Measurements from ENCODE around the gene GALNT14.
"Not testable (repeated sequence)": the region's sequence is repeated elsewhere in the genome, so short reads cannot be mapped to it uniquely, and the experiment has no call there.

The GALNT14 gene

DNA sequence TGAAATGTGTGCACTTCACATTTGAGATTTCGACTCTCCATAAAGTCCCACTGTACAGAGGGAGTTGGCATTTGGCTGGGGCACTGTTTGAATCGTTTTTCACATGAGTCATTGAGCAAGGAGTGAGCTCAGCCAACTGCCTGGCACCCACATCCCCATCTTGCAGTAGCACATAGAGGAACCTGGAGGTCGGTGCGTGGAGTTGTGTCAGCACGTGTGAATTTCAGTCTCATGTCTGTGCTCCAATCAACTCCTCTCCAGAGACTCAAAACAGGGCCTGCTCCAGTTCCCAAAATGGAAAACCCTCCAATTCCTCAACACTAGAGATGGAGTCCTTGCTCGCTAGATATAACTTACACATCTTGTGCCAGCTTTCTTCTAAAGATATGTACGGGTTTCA, 204.2 kb downstream of the GALNT14 start:
- no peak for DNase-seq

DNA sequence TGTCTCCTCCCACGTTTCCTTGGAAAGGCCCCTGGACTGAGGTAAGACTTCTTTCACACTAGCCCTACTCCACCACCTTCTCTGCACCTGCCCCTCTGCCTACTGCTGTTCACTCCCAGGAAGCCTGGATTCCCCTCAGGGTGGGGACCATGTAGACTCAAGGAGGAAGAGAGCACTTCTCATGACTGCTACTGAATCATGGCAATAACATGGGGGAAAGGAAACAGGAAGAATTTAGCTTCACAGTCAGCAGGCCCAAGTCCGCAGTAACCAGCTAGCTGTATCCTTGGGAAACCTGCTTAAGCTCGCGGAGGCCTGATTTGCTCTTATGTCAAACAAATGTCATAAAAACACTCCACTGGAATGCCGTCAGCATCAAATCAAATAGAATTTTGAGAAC, 204.7 kb downstream of the GALNT14 start:
- no peak for DNase-seq

DNA sequence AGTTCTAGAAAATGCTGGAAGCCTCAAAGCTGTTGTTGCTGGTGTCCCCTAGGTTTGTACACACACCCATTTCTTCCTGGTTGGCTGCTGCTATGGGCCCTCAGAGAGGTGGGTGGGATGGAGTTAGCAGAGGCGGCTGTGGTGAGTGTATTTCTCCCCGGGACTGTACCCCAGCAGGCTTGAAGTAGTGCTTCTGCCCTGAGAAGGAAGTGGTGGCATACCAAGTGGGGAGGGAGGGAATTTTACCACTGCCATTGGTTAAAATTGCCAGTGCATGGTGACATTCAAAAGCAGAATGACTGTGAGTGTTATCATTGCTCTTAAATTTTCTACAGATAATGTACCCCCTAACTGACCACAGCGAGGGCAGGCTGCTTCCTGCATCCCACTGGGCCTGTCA, 205.4 kb downstream of the GALNT14 start:
- DNase-seq, result no peak

DNA sequence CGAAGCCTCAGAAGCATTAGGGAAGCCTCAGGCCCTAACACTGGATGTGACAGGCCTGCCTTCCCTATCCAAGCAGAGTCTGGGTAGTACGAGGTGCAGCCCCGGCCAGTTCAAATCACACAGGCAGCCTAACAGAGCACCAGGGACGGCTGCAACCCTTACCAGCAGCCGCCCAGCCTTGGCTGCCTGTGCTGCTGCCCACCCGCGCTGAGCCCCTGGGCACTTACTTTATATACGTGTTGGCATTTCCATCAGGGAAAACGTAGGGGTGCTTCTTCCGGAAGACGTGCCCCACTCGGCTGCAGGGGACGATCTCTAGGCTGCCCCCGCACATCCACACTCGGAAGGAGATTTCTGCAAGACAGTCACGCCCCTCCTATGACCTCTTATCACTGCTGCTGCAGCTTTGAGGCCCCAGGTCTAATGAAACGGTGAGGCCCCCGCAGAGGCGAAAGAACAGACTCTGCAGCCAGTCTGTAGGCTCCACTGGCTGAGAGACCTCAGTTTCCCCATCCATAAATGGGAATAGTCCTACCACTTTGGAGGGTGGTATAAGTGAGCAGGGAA, 206.3 kb downstream of the GALNT14 start:
- DNase-seq, result no peak

DNA sequence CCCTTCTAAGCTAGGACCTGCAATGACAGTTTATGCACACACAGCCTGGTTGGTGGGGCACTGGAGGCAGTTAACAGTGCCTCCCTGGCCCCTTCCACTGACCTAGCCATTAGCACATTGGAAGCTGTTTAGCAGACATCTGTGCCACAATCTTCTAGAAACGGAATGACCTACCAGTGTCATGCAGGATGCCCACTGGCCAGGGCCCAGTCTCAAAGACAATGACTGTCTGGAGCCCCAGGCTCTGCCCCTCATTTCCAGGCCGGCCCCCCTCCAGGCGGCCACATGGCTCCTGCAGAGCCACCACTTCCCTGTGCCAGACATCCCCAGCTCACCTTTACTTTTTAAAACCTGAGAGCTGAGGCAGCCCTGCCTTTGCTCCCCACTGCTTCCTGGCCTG, 207.5 kb downstream of the GALNT14 start:
- no peak for DNase-seq

DNA sequence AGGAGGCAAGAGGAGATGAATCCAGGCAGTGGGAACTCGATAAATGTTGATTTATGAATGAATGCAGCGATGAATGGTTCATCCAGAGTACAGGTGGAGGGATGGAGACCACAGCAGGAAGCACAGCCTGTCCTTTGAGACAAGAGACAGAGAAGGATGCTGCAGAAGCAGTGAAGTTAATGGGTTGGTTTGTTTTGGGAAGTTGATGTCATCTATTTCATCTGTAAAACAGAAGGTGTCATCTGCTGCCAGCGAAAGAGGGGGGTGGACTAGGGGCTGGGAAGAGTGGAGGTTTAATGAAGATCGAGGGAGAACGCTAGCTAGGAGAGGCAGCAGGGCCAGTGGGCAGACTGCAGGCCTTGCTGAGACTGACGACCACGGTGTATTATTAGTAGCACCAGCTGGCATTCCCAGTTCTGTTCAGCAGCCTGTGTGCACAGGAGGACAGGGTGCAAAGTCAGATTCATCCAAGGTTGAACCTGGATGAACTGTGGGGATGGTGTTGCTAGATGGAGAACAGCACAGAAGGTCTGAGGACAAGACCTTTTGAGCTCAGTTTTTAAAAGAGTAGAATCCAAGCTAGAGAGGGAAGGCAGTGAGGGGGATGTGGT, 210.7 kb downstream of the GALNT14 start:
- DNase-seq, result no peak

DNA sequence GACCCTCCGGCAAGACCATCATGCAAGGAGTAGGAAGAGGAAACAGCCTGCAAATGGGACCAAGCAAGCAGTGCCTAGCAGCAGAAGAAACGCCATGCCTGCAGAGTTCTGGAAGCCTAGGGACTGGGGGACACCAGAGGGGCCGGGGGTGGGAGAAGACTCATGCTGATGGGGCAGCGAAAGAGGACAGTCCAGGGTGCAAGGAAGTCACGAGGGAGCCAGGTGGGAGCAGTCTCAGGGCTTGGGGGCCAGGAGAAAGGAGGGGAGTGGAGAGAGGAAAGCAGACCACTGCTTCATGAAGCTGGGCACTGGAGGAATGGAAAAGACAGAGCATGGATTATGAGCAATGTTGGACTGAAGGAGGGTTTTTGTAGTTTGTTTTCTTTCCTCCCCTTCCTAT, 211.6 kb downstream of the GALNT14 start:
- no peak for DNase-seq

DNA sequence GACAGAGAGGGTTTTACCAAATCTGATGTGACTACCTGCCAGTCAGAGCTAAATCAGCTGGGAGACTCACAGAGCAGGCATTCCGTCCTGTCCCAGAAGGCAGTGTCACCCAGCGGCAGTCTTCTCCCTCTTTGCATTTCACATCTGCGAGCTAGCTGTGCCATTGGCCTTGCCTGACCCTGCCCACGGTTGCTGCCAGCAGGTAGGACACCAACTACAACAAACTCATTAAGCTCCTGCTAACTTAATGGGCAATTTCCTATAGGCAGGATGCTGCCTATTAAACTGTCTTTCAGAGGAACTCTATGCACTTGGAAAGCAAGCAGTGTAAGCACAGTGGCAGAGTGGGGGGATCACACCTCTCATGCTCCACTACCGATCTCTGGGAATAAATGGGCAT, 214.6 kb downstream of the GALNT14 start:
- no peak for DNase-seq

DNA sequence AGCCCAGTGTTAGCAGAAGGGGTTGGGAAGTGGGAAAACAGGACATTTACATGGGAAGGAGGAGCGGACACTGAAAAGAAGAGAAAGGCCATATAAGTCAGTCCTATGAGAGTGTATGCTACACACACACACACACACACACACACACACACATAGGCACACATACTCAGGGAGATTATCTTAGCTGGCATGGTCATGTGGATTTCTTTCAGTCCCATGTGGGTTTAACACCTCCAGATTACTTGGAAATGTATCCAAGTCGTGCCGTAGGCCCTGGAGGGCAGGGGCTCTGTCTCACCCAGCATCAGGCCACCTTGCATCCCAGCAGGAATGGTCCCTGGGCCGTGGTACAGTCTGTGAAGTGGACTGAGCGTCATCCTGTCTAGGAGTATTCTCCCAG, 217.7 kb downstream of the GALNT14 start:
- no peak for DNase-seq

DNA sequence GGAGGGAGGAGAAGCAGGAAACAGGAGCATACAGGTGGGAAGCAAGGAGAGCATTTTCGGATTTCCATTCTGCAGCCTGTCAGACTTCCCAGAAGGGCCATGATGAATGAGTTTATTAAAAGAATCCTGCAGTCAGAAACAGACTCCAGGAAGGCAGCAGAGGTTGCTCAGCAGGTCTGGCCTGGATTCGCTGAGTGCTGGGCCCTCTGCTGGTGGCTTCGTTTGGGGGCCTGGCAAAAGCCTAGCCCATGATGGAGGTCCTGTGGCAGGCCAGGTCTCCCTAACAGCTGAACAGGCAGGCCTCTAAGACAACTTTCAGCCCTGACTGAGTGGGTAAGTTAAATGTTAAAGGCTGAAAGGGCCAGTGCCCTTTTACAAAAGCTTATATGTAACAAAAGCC, 222.8 kb downstream of the GALNT14 start:
- no peak for DNase-seq

DNA sequence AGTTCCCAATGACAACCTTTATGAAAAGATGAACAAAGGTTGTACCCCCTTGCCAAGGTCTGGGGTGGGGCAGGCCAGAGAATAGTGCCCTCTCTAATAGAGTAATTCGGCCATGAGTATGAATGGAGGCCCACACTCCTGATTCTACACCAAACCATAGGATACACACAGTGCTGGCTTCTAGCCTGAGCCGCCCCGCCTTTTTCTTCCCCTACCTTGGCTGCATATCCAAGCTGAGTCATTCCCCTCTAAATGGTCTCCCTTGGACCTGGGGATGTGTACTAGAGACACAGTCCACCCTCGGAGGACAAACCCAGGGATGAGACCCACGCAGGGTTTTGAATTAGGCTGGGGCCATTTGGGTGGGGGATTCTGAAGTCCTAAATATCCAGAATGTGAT, 223.8 kb downstream of the GALNT14 start:
- DNase-seq, result no peak

DNA sequence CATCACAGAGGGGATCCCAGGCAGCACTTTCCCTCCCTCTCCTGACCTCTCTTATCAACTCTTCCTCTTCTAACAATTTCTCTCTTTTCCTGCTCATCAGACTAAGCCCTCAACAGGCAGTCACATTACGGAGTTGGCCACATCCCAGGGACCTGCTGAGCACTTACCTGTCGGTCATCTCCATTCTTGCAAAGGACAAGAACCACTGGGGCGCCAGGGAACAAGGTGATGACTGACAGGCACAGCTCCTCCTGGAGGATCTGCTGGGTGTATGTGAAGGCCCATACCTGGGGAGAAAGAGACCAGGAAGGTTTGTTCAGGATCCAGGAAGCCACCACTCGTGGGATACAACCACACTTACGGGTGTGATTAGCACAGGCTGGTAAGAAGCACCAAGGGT, 226.2 kb downstream of the GALNT14 start:
- DNase-seq, result no peak

DNA sequence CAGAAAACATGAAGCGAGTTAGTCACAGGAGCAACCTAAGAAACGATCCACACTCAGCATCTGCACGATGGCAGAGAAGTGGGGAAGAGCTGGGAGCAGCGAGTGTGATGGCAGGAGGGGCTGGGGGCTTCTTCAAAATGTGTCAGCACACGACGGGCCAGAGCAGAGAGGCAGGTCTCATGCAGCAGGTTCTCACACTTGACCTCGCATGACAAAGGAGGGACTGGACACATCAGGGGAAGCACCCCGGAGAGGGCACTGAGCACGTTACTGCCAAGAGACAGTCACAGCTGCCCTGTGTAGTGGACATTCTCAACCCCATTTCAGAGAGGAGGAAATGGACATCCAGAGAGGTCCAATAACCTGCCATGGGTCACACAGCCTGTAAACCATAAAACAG, 226.9 kb downstream of the GALNT14 start:
- DNase-seq, result no peak

DNA sequence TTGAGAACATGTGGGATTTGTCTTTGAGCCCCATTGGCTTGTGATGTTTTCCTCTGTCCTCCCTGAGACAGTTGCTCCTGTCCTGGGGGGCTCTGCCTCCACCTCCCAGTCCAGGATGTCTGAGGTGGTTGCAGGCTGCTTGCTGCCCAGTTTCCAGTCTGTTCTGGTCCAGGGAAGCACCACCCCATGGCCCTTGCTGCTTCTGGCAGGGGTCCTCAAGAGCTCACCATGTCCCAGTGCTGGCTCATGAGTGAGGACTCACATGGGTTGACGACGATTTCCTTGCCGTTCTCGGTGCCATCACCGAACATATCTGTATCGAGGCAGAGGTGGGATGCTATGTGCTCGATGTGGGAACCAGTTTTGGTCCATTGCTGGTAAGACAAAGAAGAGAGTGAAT, 227.6 kb downstream of the GALNT14 start:
- no peak for DNase-seq

DNA sequence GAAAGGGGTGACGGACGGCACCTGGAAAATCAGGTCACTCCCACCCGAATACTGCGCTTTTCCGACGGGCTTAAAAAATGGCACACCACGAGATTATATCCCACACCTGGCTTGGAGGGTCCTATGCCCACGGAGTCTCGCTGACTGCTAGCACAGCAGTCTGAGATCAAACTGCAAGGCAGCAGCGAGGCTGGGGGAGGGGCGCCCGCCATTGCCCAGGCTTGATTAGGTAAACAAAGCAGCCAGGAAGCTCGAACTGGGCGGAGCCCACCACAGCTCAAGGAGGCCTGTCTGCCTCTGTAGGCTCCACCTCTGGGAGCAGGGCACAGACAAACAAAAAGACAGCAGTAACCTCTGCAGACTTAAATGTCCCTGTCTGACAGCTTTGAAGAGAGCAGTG, 233.8 kb downstream of the GALNT14 start:
- not testable (repeated sequence) for DNase-seq

DNA sequence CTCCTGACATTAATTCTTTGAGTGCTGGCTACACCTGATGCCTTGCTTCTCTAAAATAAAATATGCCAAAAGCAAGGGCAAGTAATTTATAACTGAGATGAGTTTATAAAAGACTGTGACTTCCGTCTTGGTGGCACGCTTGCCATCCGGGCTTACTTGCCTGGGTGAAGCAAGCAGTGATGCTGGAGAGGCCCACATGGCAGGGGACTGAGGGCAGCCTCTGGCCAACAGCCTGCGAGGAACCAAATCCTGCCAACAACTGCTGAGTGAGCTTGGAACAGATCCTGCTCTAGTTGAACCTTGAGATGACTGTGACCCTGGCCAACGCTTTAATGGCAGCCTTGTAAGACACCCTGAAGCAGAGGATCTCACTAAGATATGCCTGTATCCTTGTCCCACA, 234.9 kb downstream of the GALNT14 start:
- no peak for DNase-seq

DNA sequence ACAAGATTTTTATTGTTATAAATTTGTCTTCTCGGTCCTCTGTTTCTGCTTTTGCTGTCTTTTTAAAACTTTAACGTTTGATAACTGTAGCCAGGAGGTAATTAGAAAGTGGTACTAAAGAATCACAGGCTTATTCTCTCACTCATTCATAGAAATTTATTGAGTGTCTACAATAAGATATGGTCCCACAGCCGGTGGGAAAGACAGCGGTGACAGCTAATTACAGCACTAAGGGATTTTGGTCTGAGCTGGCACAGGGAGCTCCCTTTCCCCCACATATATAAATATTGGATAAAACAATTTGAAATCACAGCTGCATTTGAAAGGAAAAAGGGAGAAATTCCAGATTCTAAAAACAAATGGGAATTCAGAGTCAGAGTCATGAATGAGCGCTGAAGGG, 237.9 kb downstream of the GALNT14 start:
- DNase-seq, result no peak

DNA sequence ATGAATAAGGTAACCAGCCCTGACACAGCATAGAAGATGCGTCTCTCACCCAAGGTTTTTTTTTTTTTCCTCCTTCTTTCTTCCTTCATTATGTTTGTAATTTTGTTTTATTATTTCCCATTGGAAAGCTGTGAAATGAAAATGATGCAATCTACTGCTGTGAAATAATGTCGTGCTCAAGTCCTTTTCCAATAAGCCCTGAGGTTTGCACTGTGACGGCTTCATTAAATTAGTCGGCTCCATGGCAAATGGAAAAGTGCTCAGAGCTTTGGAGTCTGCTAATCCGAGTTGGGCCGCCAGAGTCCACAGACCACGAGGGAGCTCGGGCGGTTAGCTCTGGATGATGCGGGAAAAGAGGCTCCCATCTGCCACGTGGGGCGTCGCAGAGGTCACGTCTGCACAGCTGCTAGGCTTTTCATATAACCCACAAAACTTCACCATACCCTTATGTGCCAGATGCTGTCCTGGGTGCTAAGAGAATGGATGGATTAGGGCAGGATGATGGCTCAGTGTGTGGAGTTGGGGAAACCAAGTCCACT, 238.7 kb downstream of the GALNT14 start:
- no peak for DNase-seq

DNA sequence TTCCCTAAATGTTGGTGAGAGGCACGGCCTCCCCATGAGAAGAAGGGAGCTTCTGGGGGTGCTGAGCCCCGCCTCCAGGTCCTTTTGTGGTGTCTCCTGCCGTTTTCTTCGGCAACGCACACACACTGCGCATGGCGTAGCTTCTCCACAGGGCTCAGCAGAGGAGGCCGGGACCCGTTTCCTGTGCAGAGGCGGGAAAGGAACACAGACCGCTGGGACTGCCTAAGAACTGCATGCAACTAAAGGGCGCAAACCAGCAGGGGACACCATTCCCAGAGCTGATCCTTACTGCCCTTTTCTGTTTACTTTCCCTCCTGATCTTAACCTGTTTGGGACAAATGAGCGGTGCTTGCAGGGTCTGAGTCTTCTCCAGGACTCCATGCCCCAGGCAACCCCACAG, 240.7 kb downstream of the GALNT14 start:
- no peak for DNase-seq

DNA sequence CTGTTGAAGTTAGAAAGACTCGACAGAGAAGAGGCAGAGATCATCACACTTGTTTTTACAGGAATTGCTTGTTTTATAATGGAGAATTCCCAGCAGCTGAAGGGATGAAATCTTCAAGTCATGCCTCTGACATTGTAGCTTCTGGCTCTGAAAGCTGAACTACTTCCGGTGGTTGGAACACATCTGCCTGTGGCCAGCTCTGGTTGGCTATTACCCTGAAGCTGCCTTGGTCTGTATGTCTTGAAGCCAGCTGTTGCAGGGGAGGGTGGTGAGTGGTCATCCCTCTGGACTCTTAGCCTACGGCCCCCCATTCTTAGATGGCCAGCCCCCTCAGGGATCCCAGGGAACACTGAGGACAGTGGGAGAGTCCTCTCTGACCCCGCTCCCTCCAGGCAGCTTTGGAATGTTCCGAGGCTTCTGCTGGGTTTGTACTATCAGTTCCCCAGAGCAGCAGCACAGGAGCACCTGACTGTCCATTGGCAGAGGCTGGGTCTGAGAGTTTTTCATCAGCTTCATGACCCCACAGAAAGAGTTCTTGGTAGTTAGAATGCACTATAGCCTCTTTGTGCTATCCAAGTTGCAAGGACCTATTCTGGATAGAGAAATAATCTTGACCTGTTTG, 243.6 kb downstream of the GALNT14 start:
- DNase-seq, result no peak

DNA sequence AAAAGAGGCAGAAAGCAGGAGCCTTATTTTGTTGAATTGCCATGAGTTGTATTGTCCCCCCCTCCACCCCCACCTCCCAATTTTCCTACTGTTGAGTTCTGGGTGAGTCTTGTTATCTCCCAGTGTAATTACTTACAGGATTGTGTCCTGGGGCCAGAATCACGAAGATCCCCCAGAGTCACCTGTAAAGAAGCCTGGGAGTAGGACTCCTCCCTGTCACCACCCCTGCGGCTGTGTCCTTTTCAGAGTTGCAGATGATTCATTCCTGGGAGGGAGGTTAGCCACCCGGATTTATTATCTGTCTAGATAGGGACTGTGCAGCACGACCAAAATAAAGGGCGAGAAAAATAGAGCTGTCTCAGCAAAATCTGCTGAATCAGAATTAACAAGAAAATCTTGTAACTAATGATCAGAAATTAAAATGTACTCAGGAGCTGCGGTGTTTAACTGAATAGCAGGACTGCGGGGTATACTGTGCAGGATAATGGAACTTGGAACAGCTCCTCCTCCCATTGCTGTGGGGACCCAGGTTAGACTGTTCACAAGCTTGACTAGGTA, 249.3 kb downstream of the GALNT14 start:
- no peak for DNase-seq

DNA sequence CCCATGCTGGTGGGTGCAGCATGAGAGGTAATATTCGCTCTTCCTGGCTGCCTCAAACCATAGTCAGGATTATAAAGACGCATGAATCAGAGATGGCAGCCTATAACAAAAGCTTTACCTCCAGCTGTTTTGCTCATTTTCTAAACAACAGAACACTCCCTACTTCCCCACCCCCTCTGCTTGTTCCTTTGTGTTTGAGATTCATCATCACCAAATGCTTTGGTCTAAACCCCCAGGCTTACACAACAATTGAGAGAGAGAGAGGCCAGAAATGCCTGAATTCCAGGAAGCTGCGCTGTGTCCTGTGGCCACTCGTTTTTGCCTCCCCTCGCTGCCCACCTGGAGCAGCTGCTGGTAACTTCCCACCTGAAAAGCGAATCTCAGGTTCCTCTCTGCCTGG, 252.2 kb downstream of the GALNT14 start:
- no peak for DNase-seq

DNA sequence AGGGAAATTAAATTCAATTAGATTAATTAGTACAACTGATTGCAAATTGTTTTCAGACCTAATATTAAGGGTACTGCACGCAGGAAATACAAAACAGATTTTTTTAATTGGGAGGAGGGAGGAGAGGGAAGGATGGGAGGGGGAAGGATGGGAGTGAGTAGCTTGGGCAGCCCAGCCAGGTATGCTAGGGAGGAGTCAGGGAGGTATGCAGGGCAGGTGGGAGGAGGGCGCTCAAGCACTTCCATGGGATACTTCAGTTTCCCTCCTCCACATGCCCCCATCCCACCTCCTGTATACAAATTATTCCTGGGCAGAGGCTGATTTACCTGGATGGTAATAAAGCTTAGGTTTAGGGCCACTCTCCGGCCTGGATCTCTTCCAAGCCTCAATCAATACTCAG, 254.4 kb downstream of the GALNT14 start:
- DNase-seq, result no peak

DNA sequence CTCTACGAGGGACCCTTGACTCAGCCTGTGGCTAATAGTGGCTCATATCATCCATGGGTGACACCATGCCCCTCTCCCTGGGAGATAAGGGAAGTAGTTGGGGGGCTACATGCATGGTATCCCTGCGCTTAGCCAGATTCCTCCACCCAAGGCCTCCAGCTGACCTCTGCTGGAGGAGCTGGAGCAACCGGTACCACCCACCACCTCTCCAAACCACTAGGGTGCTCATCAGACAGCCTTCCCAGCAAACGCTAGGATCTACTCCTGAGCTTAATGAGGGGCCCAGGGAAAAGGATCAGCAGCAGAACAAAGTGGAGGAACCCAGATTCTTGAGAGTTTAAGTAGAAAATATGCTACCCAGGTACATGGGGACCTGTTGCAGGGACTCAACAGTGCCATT, 255.1 kb downstream of the GALNT14 start:
- DNase-seq, result no peak

Data from activated gamma-delta T cell (primary cell).